HAP-1 (cell line): Measurements from ENCODE around the gene RHBDD3.

Experiments used
- DNase-seq, 2 experiments: peaks; one replicate each; pipeline ENCODE4 v3.0.0-alpha.2; 2016 to 2020; ENCODE audit warnings: low spot score in 2 of 2
- H3K27me3 ChIP-seq: fragments of 250-450 bp; sonication (Bioruptor Pico); 2 replicates; pipeline ENCODE4 v1.5.1; 2020; ENCODE audit warnings: low read depth, mild to moderate bottlenecking, moderate library complexity
- H3K36me3 ChIP-seq: fragments of 250-450 bp; sonication (Bioruptor Pico); replicated peaks from 2 replicates; pipeline ENCODE4 v1.5.1; 2020; ENCODE audit warnings: mild to moderate bottlenecking
- H3K4me1 ChIP-seq: fragments of 250-450 bp; sonication (Bioruptor Pico); 2 replicates; pipeline ENCODE4 v1.5.1; 2020; ENCODE audit warnings: mild to moderate bottlenecking
- H3K4me3 ChIP-seq: fragments of 250-450 bp; sonication (Bioruptor Pico); 2 replicates; pipeline ENCODE4 v1.5.1; 2020; ENCODE audit warnings: mild to moderate bottlenecking, moderate library complexity
- H3K9me3 ChIP-seq: fragments of 250-450 bp; sonication (Bioruptor Pico); 2 replicates; pipeline ENCODE4 v1.5.1; 2020; ENCODE audit warnings: mild to moderate bottlenecking, moderate library complexity
- in situ Hi-C: fragments of 300-500 bp; cut with MboI; formaldehyde crosslinking; loops from 3 replicates; pipeline ENCODE4 v1.14.3; 2020; ENCODE audit warnings: low sequenced_read_pairs, inconsistent platforms, mixed read lengths

The RHBDD3 gene

GRCh38 chr22:29216873-29217666 lies 50.7 kb downstream of the RHBDD3 start:
- DNase-seq = no peak
- Histone ChIP-seq H3K4me1 (no peaks in the 10 kb centered on the region), H3K9me3 (no peaks in the 10 kb centered on the region), H3K27me3 (no peaks in the 10 kb centered on the region), H3K4me3 (no peak overlapping the region), H3K36me3 (no peaks in the 10 kb centered on the region)
- in situ Hi-C loops = no loop called here

- H3K27me3 ChIP-seq = no peaks in the 10 kb centered on the region
- no peak overlapping the region for H3K4me3 ChIP-seq
- no peaks in the 10 kb centered on the region for H3K4me1 ChIP-seq
- H3K9me3 ChIP-seq = no peaks in the 10 kb centered on the region
- in situ Hi-C loops = no loop called here
- DNase-seq = no peak
- H3K36me3 ChIP-seq = no peaks in the 10 kb centered on the region
These were observed 51.5 kb downstream of the RHBDD3 start for GRCh38 chr22:29216011-29216872.

DNA sequence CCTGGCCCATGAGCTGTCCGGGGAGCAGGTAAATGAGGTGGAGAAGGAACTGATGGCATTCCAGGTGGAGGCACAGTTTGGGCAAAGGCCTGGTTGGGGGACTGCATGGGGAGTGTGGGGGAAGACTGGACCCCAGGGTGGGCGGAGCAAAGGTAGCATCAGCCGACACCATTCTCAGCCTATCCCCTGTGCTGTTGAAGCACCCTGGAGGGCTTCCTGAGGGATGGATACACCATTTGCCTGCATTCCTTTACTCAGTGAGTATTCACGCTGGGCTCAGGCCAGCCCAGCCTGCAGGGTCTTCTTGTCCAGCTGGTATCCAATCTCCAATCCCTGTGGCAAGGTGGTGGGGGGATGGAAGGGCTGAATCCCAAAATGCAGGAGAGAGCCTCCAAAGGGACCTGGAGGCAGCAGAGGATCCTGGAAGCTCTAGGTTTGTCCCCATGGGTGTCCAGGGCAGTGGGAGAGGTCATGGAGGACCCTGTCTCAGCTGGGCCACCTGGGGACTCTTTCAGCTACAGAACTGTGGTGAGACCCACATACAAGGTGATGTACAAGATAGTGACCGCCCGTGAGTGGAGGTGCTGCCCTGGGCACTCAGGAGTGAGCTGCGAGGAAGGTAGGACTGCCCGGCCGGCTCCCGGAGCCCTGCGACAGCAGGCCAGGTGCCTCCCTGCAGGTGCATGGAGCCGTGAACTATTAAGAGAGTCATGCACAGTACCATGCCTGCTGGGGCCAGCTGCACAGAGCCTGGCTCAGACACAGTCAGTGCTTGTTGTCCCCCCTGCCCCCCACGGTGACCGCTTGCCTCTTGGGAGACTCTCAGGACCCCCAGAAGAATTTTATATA lies 52.5 kb downstream of the RHBDD3 start:
- no peaks in the 10 kb centered on the region for H3K36me3 ChIP-seq
- no peaks in the 10 kb centered on the region for H3K27me3 ChIP-seq
- no peak for DNase-seq
- no peak overlapping the region for H3K4me3 ChIP-seq
- in situ Hi-C loops = no loop called here
- H3K9me3 ChIP-seq = no peaks in the 10 kb centered on the region
- H3K4me1 ChIP-seq = no peaks in the 10 kb centered on the region

DNA sequence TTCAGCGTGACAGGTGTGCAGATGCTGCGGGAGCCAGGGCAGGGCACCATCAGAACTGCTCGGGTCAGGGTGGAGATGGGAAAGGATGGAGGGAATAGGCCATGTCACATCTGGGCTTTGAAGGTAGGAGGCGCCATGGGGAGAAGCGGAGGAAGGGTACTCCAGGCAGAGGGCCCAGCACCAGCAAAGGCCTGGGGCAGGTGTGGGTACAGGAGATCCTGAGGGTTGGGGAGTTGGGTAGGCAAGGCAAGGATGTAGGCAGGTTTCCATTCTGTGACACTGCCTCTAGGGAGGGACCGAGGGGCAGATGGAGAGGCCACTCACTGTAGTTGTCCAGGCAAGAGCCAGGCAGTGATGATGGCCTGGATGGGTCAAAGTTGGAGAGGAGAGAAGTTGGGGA lies 53.5 kb downstream of the RHBDD3 start:
- Histone ChIP-seq H3K4me1 (no peaks in the 10 kb centered on the region), H3K9me3 (no peaks in the 10 kb centered on the region), H3K27me3 (no peaks in the 10 kb centered on the region), H3K4me3 (no peak overlapping the region), H3K36me3 (no peaks in the 10 kb centered on the region)
- DNase-seq = no peak
- in situ Hi-C loops = no loop called here

GRCh38 chr22:29213493-29213892 lies 54.3 kb downstream of the RHBDD3 start:
- H3K4me1 ChIP-seq = no peaks in the 10 kb centered on the region
- in situ Hi-C loops = no loop called here
- H3K27me3 ChIP-seq = no peaks in the 10 kb centered on the region
- H3K9me3 ChIP-seq = no peaks in the 10 kb centered on the region
- H3K4me3 ChIP-seq = no peak overlapping the region
- DNase-seq = no peak
- H3K36me3 ChIP-seq = no peaks in the 10 kb centered on the region

GRCh38 chr22:29212743-29213142 lies 55.0 kb downstream of the RHBDD3 start:
- DNase-seq = no peak
- in situ Hi-C loops = no loop called here
- no peaks in the 10 kb centered on the region for H3K27me3 ChIP-seq
- H3K4me3 ChIP-seq = no peak overlapping the region
- H3K36me3 ChIP-seq = no peaks in the 10 kb centered on the region
- no peaks in the 10 kb centered on the region for H3K4me1 ChIP-seq
- H3K9me3 ChIP-seq = no peaks in the 10 kb centered on the region

- Histone ChIP-seq H3K27me3 (no peaks in the 10 kb centered on the region), H3K4me1 (no peaks in the 10 kb centered on the region; the same call in 1 of the 2 replicates), H3K36me3 (no peaks in the 10 kb centered on the region), H3K4me3 (no peak overlapping the region), H3K9me3 (no peaks in the 10 kb centered on the region)
- no peak for DNase-seq
- in situ Hi-C loops = no loop called here
These were observed 56.3 kb downstream of the RHBDD3 start for GRCh38 chr22:29211466-29211865.

DNA sequence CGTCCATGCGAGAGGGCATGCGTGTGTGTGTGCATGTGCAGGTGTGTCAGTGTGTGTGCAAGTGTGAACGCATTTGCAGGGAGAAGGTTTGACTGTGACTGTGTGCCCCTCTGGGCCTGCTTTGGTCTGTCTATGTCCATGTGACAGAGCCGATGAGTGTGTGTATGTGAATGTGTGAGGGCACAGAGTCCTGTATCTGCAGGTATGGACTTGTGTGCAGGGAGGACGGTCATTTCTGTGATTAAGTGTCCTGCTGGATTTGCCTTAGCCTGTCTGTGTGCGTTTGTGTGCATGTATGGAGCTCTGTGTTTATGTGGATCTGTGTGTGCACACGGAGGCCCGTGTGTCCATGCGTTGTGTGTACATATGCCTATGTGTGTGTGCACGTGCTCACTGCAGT lies 56.7 kb downstream of the RHBDD3 start:
- Histone ChIP-seq H3K4me3 (no peak overlapping the region), H3K4me1 (no peaks in the 10 kb centered on the region; the same call in 1 of the 2 replicates), H3K36me3 (no peaks in the 10 kb centered on the region), H3K27me3 (no peaks in the 10 kb centered on the region), H3K9me3 (no peaks in the 10 kb centered on the region)
- in situ Hi-C loops = no loop called here
- no peak for DNase-seq
